Breast epithelium (tissue), 4 donors: Measurements from ENCODE around the gene AURKAIP1. TPM values are rescaled to one million over a fixed set of nuclear protein-coding genes. Genes with fewer than 3 reads are reported as not detected.

Source experiments
- DNase-seq, 2 donors: peaks; one replicate each; pipeline ENCODE4 v3.0.0-alpha.2; 2019; ENCODE audit warnings: low spot score in 2 of 2
- H3K27ac ChIP-seq, 2 donors: fragments of 200-600 bp; sonication (generic) in 1 of 2; one replicate each; pipeline ENCODE4 v1.5.1; 2016 to 2019; ENCODE audit warnings: mild to moderate bottlenecking in 1 of 2
- H3K27me3 ChIP-seq, 2 donors: fragments of 200-600 bp; sonication (generic) in 1 of 2; one replicate each; pipeline versions ENCODE4 v1.5.1 to v1.6.0; 2017 to 2019; ENCODE audit warnings: control low read depth in 1 of 2, mild to moderate bottlenecking in 1 of 2
- H3K36me3 ChIP-seq: fragments of 200-600 bp; one replicate; pipeline ENCODE4 v1.5.1; 2019
- H3K4me1 ChIP-seq, 2 donors: fragments of 200-600 bp; sonication (generic); one replicate each; pipeline ENCODE4 v1.5.1; 2016 to 2019; ENCODE audit warnings: control low read depth in 1 of 2
- H3K4me3 ChIP-seq, 3 donors: fragments of 200-600 bp; sonication (generic); 1 replicate in 2 of 3; 2 replicates in 1 of 3; pipeline ENCODE4 v1.5.1; 2016 to 2019; ENCODE audit warnings: mild to moderate bottlenecking in 3 of 3, moderate library complexity in 2 of 3
- H3K9me3 ChIP-seq, 2 donors: fragments of 200-600 bp; sonication (generic) in 1 of 2; one replicate each; pipeline ENCODE4 v1.5.1; 2016 to 2019; ENCODE audit warnings: control low read depth in 1 of 2
- POLR2A ChIP-seq: fragments of 450-650 bp; IDR thresholded peaks from one replicate; pipeline ENCODE4 v1.6.1; 2016; ENCODE audit warnings: antibody characterized with exemption, mild to moderate bottlenecking, moderate library complexity
- POLR2AphosphoS5 ChIP-seq, 3 donors: sonication (generic); formaldehyde crosslinking; IDR thresholded peaks; one replicate each; pipeline ENCODE4 v1.6.1; 2017; ENCODE audit warnings: antibody characterized with exemption in 3 of 3
- intact Hi-C: fragments of 100-400 bp; cut with DNase I; formaldehyde crosslinking; loops from one replicate; pipeline ENCODE4 v1.15.1; 2023; ENCODE audit warnings: low total_unique reads
- total RNA-seq, 3 donors: library from RNA; depleted of rRNA; stranded (reverse); fragments of >200 nt; gene quantifications; one replicate each; pipeline ENCODE4 v1.1.0, GENCODE V29; 2016
- TF ChIP-seq, protein P1 (sequence below), 3 donors: fragments of 450-650 bp; IDR thresholded peaks; one replicate each; pipeline ENCODE4 v1.5.1; 2016 to 2017; ENCODE audit warnings: antibody characterized with exemption in 3 of 3, mild to moderate bottlenecking in 3 of 3, moderate library complexity in 3 of 3

Gene AURKAIP1
- total RNA-seq, 3 donors from 2014 or later = 91.3 to 116 (median 99.6) TPM

DNA sequence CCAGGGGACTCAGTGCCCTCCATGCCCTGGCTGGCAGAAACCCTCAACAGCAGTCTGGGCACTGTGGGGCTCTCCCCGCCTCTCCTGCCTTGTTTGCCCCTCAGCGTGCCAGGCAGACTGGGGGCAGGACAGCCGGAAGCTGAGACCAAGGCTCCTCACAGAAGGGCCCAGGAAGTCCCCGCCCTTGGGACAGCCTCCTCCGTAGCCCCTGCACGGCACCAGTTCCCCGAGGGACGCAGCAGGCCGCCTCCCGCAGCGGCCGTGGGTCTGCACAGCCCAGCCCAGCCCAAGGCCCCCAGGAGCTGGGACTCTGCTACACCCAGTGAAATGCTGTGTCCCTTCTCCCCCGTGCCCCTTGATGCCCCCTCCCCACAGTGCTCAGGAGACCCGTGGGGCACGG, 46.8 kb downstream of the AURKAIP1 start:
- Histone ChIP-seq H3K9me3 (no peaks in the 10 kb centered on the region), H3K27me3 (no peaks in the 10 kb centered on the region), H3K27ac (no peak overlapping the region), H3K4me1 (peaks cover 21% of the 10 kb centered on the region in 2 donors), H3K4me3 (no peak overlapping the region), H3K36me3 (no peaks in the 10 kb centered on the region)
- no peak for TF ChIP-seq POLR2A
- TF ChIP-seq, protein P1, sequence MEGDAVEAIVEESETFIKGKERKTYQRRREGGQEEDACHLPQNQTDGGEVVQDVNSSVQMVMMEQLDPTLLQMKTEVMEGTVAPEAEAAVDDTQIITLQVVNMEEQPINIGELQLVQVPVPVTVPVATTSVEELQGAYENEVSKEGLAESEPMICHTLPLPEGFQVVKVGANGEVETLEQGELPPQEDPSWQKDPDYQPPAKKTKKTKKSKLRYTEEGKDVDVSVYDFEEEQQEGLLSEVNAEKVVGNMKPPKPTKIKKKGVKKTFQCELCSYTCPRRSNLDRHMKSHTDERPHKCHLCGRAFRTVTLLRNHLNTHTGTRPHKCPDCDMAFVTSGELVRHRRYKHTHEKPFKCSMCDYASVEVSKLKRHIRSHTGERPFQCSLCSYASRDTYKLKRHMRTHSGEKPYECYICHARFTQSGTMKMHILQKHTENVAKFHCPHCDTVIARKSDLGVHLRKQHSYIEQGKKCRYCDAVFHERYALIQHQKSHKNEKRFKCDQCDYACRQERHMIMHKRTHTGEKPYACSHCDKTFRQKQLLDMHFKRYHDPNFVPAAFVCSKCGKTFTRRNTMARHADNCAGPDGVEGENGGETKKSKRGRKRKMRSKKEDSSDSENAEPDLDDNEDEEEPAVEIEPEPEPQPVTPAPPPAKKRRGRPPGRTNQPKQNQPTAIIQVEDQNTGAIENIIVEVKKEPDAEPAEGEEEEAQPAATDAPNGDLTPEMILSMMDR (IDR thresholded peaks at IDR 0.05) = no peak
- no peak for TF ChIP-seq POLR2AphosphoS5 (IDR thresholded peaks at IDR 0.05)
- intact Hi-C loops = no loop called here
- DNase-seq = no peak

DNA sequence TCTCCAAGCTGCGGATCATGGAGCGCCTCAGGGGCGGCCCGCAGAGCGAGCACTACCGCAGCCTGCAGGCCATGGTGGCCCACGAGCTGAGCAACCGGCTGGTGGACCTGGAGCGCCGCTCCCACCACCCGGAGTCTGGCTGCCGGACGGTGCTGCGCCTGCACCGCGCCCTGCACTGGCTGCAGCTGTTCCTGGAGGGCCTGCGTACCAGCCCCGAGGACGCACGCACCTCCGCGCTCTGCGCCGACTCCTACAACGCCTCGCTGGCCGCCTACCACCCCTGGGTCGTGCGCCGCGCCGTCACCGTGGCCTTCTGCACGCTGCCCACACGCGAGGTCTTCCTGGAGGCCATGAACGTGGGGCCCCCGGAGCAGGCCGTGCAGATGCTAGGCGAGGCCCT, 47.7 kb downstream of the AURKAIP1 start:
- no peak overlapping the region for H3K4me3 ChIP-seq
- no peaks in the 10 kb centered on the region for H3K27me3 ChIP-seq
- no peaks in the 10 kb centered on the region for H3K36me3 ChIP-seq
- H3K4me1 ChIP-seq = peaks cover 13 to 19% of the 10 kb centered on the region in 2 donors
- H3K9me3 ChIP-seq = no peaks in the 10 kb centered on the region
- H3K27ac ChIP-seq = no peak overlapping the region
- TF ChIP-seq POLR2A (no peak), POLR2AphosphoS5 (IDR thresholded peaks at IDR 0.05) (no peak)
- TF ChIP-seq, protein P1 (IDR thresholded peaks at IDR 0.05) = no peak
- intact Hi-C loops = no loop called here
- DNase-seq = no peak

DNA sequence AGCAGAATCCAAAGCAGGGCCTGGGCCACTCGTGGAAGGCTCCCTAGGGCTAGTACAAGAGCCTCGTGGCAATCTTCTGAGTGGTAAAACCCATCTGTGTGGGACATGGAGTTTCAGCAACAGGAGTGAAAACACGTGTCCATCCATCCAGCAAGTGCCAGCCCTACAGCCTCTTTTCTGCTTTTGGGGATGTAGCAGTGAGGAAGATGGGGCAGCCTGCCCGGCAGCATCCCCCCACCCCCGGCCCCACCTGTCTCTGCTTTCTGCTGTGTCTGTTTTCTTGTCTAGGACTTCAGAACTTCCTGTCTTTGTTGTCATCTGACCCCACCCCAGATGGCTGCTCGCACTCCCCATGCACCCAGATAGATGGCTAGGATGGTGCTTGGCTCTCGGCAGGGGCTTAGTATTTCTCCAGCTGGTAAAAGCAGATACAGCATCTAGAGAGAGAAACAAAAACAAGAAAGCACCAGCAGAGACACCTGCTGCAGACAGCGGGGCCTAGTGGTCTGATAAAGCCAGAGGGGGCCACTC, 48.9 kb downstream of the AURKAIP1 start:
- no peak for TF ChIP-seq POLR2AphosphoS5 (IDR thresholded peaks at IDR 0.05)
- TF ChIP-seq POLR2A = no peak
- TF ChIP-seq, protein P1 (IDR thresholded peaks at IDR 0.05) = no peak
- Histone ChIP-seq H3K27ac (peak overlapping the region; percentile 91 to 93), H3K27me3 (no peaks in the 10 kb centered on the region), H3K9me3 (no peaks in the 10 kb centered on the region), H3K36me3 (no peaks in the 10 kb centered on the region), H3K4me1 (peaks cover 10 to 17% of the 10 kb centered on the region in 2 donors), H3K4me3 (peak overlapping the region; percentile 96 to 100 (median 98))
- DNase-seq = no peak
- intact Hi-C loops = no loop called here

DNA sequence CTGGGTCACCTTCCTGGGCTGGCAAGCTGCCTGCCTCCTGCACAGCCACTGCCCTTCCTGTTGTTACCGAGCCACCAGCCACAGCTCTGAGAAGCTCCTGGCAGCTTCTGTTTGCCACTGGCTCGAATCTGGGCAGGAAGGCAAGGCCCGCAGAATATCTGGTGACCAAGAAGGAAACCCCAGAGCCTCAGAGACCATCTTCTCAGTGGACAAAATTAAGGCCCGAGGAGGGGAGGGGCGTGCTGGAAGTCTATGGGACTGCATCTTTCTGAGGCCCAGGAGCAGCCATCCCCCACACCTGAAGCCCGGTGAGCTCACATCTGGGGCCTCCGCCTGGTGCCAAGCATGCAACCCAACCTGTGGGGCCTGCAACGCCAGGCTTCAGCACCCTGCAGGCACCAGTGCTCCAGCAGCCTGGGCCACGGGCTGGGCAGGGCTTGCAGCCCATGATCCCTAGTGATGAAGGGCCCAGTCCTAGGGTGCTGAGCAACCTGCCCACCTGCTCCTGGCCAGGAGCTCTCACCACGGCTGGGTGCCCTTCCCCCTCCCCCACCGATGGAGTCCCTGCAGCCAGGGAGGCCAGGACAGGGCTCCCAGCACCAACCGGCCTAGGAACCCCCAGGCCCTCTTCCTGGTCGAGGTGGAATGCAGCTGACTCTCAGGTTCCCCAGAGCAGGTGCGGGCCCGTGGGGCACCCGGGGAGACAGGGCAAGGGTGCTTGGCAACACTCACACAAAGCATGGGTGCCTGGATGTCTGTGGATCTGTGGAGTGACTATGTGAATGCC, 49.5 kb downstream of the AURKAIP1 start:
- Histone ChIP-seq H3K9me3 (no peaks in the 10 kb centered on the region), H3K27ac (peak overlapping the region; percentile 91 to 93), H3K4me3 (peak overlapping the region; percentile 96 to 100 (median 98)), H3K27me3 (no peaks in the 10 kb centered on the region), H3K4me1 (peaks cover 10 to 17% of the 10 kb centered on the region in 2 donors), H3K36me3 (no peaks in the 10 kb centered on the region)
- peak; percentile 59 to 69 for DNase-seq
- intact Hi-C loops = loop anchor here (1.0 kb wide), 1 partner anchor 26 kb away; no protein-coding TSS in a partner anchor
- no peak for TF ChIP-seq POLR2AphosphoS5 (IDR thresholded peaks at IDR 0.05)
- TF ChIP-seq, protein P1 (IDR thresholded peaks at IDR 0.05) = no peak
- no peak for TF ChIP-seq POLR2A
